ENCODE data around the gene TMC4. TPM values are rescaled to one million over a fixed set of nuclear protein-coding genes. Genes with fewer than 3 reads are reported as not detected.
A peak's percentile ranks its signal among the peaks of the same experiment; 100 is the strongest.
"Not testable (repeated sequence)": the region's sequence is repeated elsewhere in the genome, so short reads cannot be mapped to it uniquely, and the experiment has no call there.

Gene TMC4
- total and polyA plus RNA-seq, 7 experiments from 2014 or later = 0.20 to 5.9 (median 1.1) TPM; not detected in 3

DNA sequence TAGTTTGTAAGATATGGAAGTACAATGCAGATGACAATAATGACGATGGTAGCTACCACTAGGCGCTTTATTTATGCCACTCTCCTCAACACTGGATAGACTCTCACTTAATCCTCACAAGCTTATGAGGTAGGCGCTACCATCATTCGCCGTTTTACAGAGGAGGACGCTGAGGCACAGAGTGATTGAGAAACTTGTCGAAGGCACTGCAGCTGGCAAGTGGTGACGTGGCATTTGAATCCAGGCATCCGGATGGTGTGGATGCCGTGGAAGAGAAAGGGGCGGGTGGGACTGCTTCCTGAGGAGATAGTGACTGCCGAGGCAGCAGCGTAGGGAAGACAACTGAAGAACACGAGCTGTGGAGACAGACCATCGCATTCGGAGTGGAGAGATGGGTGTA is 26.4 kb upstream of the TMC4 start:
- peaks cover 28 to 35% of the 10 kb centered on the region in 2 donors for H3K4me1 ChIP-seq (ENCODE audit: control insufficient read depth in 2 of 2, insufficient read depth in 2 of 2, low read length in 2 of 2)
- Mint-ChIP-seq H3K9me3 (no peaks in the 10 kb centered on the region), H3K36me3 (peaks cover 0 to 31% (median 17%) of the 10 kb centered on the region in 5 donors), H3K4me3 (peak overlapping the region; percentile 66 to 99 (median 80)), H3K27ac (peak overlapping the region in 5 of 9 donors; percentile 58 to 87 (median 81)), H3K27me3 (peaks cover 0 to 4% (median 0%) of the 10 kb centered on the region in 5 donors), H3K4me1 (peaks cover 17 to 48% (median 45%) of the 10 kb centered on the region in 7 donors)
- no peak overlapping the region for H3K27ac ChIP-seq (ENCODE audit: low read depth, low read length)
- no peak overlapping the region for H3K4me3 ChIP-seq (ENCODE audit: low read length)
- no peak for ATAC-seq
- no peak for DNase-seq
- intact Hi-C loops (cut with micrococcal nuclease) = loop anchor here in 1 of 2 donors (10.0 kb wide), 1 partner anchor 1185 kb away; the partner anchor contains the start of genes RPL28 and TMEM238
- peaks cover 12 to 30% (median 13%) of the 10 kb centered on the region in 3 experiments for H3K36me3 ChIP-seq (ENCODE audit: control insufficient read depth in 2 of 3, insufficient read depth in 3 of 3, low read length in 3 of 3)
- no peaks in the 10 kb centered on the region for H3K9me3 ChIP-seq (ENCODE audit: control insufficient read depth in 2 of 3, low read length in 3 of 3)
- CTCF ChIA-PET = no interaction called here
- no peaks in the 10 kb centered on the region for H3K27me3 ChIP-seq (ENCODE audit: control insufficient read depth in 2 of 2, insufficient read depth in 2 of 2, low read length in 2 of 2)
- POLR2A ChIA-PET = interaction anchor here (1.3 to 6.3 kb wide), 4 partner anchors 10 to 40 kb away, joined by 3 to 135 read pairs (median 4); partner anchors contain the start of genes LENG1, MBOAT7 and TSEN34

DNA sequence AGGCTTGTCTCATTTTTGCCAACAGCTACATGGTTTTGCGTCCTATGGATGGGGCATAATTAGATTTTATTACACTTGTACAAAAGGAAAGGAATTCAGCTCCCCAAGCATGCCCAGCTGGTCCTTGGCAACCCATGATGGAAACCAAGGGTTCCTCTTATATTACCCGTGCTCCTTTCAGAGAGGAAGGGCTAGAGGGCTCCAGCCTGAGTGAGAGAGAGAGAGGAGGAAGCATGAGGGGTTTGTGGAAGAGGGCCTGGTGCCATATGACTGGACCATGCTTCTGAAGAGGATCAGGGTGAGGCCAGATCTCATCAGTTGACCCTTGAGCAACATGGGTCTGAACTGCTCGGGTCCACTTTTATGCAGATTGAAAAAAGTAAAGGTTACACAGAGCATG is 24.2 kb upstream of the TMC4 start:
- Mint-ChIP-seq H3K27me3 (peaks cover 0 to 4% (median 0%) of the 10 kb centered on the region in 5 donors), H3K4me1 (peaks cover 17 to 43% (median 31%) of the 10 kb centered on the region in 7 donors), H3K27ac (peak overlapping the region in 2 of 9 donors; percentile 25 to 70), H3K4me3 (no peak overlapping the region), H3K36me3 (peaks cover 0 to 22% (median 16%) of the 10 kb centered on the region in 5 donors), H3K9me3 (no peaks in the 10 kb centered on the region)
- H3K36me3 ChIP-seq (ENCODE audit: control insufficient read depth in 2 of 3, insufficient read depth in 3 of 3, low read length in 3 of 3) = peaks cover 5 to 21% (median 6%) of the 10 kb centered on the region in 3 experiments
- no peak overlapping the region for H3K27ac ChIP-seq (ENCODE audit: low read depth, low read length)
- ATAC-seq (no peak), DNase-seq (no peak)
- H3K4me3 ChIP-seq (ENCODE audit: low read length) = no peak overlapping the region
- intact Hi-C loops (cut with micrococcal nuclease) = loop anchor here in 1 of 2 donors (10.0 kb wide), 1 partner anchor 1188 kb away; the partner anchor contains the start of genes RPL28 and TMEM238
- H3K4me1 ChIP-seq (ENCODE audit: control insufficient read depth in 2 of 2, insufficient read depth in 2 of 2, low read length in 2 of 2) = peaks cover 13 to 19% of the 10 kb centered on the region in 2 donors
- ChIA-PET CTCF (no interaction called here), POLR2A (interaction anchor here (1.0 kb wide), 2 partner anchors 9 to 11 kb away, joined by 4 read pairs; no protein-coding TSS in a partner anchor)
- no peaks in the 10 kb centered on the region for H3K9me3 ChIP-seq (ENCODE audit: control insufficient read depth in 2 of 3, low read length in 3 of 3)
- no peaks in the 10 kb centered on the region for H3K27me3 ChIP-seq (ENCODE audit: control insufficient read depth in 2 of 2, insufficient read depth in 2 of 2, low read length in 2 of 2)

DNA sequence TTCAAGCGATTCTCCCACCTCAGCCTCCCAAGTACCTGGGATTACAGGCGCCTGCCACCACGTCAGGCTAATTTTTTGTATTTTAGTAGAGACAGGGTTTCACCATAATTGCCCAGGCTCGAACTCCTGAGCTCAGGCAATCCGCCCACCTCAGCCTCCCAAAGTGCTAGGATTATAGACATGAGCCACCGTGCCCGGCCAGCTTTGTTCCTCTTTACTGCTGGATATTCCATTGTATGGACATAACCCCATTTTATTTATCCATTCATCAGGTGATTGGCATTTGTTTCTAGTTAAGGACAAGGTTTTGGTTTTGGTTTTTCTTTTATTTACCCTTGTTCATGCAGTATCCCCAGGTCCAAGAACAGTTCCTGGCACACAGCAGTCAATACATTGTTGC is 23.6 kb upstream of the TMC4 start:
- ChIA-PET CTCF (no interaction called here), POLR2A (interaction anchor here (1.0 kb wide), 2 partner anchors 10 to 12 kb away, joined by 4 read pairs; no protein-coding TSS in a partner anchor)
- DNase-seq = no peak
- peaks cover 18 to 43% (median 31%) of the 10 kb centered on the region in 7 donors for H3K4me1 Mint-ChIP-seq
- no peaks in the 10 kb centered on the region for H3K27me3 ChIP-seq (ENCODE audit: control insufficient read depth in 2 of 2, insufficient read depth in 2 of 2, low read length in 2 of 2)
- no peak overlapping the region for H3K27ac Mint-ChIP-seq
- no peak overlapping the region for H3K4me3 Mint-ChIP-seq
- no peaks in the 10 kb centered on the region for H3K9me3 Mint-ChIP-seq
- no peak for ATAC-seq
- H3K27me3 Mint-ChIP-seq = peaks cover 0 to 4% (median 0%) of the 10 kb centered on the region in 5 donors
- H3K36me3 Mint-ChIP-seq = peaks cover 0 to 18% (median 16%) of the 10 kb centered on the region in 5 donors
- no peaks in the 10 kb centered on the region for H3K9me3 ChIP-seq (ENCODE audit: control insufficient read depth in 2 of 3, low read length in 3 of 3)
- H3K4me1 ChIP-seq (ENCODE audit: control insufficient read depth in 2 of 2, insufficient read depth in 2 of 2, low read length in 2 of 2) = peaks cover 13 to 19% of the 10 kb centered on the region in 2 donors
- H3K4me3 ChIP-seq (ENCODE audit: low read length) = no peak overlapping the region
- intact Hi-C loops (cut with micrococcal nuclease) = loop anchor here in 1 of 2 donors (10.0 kb wide), 1 partner anchor 1188 kb away; the partner anchor contains the start of genes RPL28 and TMEM238
- H3K36me3 ChIP-seq (ENCODE audit: control insufficient read depth in 2 of 3, insufficient read depth in 3 of 3, low read length in 3 of 3) = peaks cover 5 to 15% (median 5%) of the 10 kb centered on the region in 3 experiments
- no peak overlapping the region for H3K27ac ChIP-seq (ENCODE audit: low read depth, low read length)

DNA sequence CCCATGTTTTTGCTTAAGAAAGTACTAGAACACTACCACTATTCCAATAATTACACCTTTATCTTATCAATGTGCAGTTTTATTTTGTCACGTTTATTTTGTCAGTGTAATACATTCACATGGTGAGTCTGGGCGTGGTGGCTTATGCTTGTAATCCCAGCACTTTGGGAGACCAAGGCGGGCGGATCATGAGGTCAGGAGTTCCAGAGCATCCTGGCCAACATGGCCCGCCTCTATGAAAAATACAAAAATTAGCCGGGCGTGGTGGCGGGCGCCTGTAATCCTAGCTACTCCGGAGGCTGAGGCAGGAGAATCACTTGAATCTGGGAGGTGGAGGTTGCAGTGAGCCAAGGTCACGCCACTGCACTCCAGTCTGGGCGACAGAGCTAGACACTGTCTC is 21.5 kb upstream of the TMC4 start:
- DNase-seq; H3K4me3 ChIP-seq (ENCODE audit: low read length); H3K9me3 Mint-ChIP-seq; H3K27ac ChIP-seq (ENCODE audit: low read depth, low read length); H3K4me3 Mint-ChIP-seq; ATAC-seq; H3K27me3 Mint-ChIP-seq; H3K27me3 ChIP-seq (ENCODE audit: control insufficient read depth in 2 of 2, insufficient read depth in 2 of 2, low read length in 2 of 2); H3K9me3 ChIP-seq (ENCODE audit: control insufficient read depth in 2 of 3, low read length in 3 of 3): not testable (repeated sequence)
- H3K4me1 ChIP-seq (ENCODE audit: control insufficient read depth in 2 of 2, insufficient read depth in 2 of 2, low read length in 2 of 2) = peaks cover 10 to 11% of the 10 kb centered on the region in 2 donors
- intact Hi-C loops (cut with micrococcal nuclease) = loop anchor here in 1 of 2 donors (5.0 to 10.0 kb wide), 3 partner anchors 642 to 1190 kb away; partner anchors contain the start of genes RPL28 and TMEM238
- peaks cover 5 to 12% (median 5%) of the 10 kb centered on the region in 3 experiments for H3K36me3 ChIP-seq (ENCODE audit: control insufficient read depth in 2 of 3, insufficient read depth in 3 of 3, low read length in 3 of 3)
- peaks cover 0 to 18% (median 8%) of the 10 kb centered on the region in 5 donors for H3K36me3 Mint-ChIP-seq
- ChIA-PET CTCF (interaction anchor here (0.6 to 0.9 kb wide), 2 partner anchors 79 to 262 kb away, joined by 3 to 4 read pairs; partner anchors contain the start of genes PRPF31 and TFPT), POLR2A (interaction anchor here (0.6 to 0.7 kb wide), 2 partner anchors 163 to 1375 kb away, joined by 3 to 4 read pairs; no protein-coding TSS in a partner anchor)
- H3K4me1 Mint-ChIP-seq = peaks cover 17 to 35% (median 25%) of the 10 kb centered on the region in 7 donors
- peak overlapping the region in 1 of 9 donors; percentile 28 for H3K27ac Mint-ChIP-seq

DNA sequence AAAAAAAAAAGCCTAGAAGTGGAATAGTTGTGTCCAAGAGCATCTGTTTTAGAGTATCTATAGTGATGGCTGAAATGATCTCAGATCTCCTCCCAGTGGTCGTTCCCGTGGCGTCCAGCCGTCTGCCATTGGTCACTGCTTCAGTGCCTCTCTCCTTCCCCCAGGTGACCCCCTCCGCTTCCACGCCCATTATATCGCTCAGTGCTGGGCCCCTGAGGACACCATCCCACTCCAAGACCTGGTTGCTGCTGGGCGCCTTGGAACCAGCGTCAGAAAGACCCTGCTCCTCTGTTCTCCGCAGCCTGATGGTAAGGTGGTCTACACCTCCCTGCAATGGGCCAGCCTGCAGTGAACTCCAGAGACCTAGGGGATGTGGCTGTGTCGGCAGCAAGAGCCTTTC is 20.1 kb upstream of the TMC4 start:
- peak overlapping the region in 5 of 9 donors; percentile 29 to 100 (median 38) for H3K27ac Mint-ChIP-seq
- H3K36me3 Mint-ChIP-seq = peaks cover 0 to 18% (median 8%) of the 10 kb centered on the region in 5 donors
- CTCF ChIA-PET = no interaction called here
- no peak overlapping the region for H3K4me3 ChIP-seq (ENCODE audit: low read length)
- peak overlapping the region; percentile 27 to 97 (median 61) for H3K4me3 Mint-ChIP-seq
- H3K27ac ChIP-seq (ENCODE audit: low read depth, low read length) = no peak overlapping the region
- H3K4me1 Mint-ChIP-seq = peaks cover 21 to 37% (median 26%) of the 10 kb centered on the region in 7 donors
- H3K27me3 Mint-ChIP-seq = peaks cover 0 to 2% (median 0%) of the 10 kb centered on the region in 5 donors
- ATAC-seq (no peak), DNase-seq (no peak)
- H3K9me3 ChIP-seq (ENCODE audit: control insufficient read depth in 2 of 3, low read length in 3 of 3) = no peaks in the 10 kb centered on the region
- no peaks in the 10 kb centered on the region for H3K27me3 ChIP-seq (ENCODE audit: control insufficient read depth in 2 of 2, insufficient read depth in 2 of 2, low read length in 2 of 2)
- peaks cover 0 to 2% (median 0%) of the 10 kb centered on the region in 11 donors for H3K9me3 Mint-ChIP-seq
- POLR2A ChIA-PET = interaction anchor here (4.8 kb wide), 1 partner anchor 34 kb away, joined by 66 read pairs; the partner anchor contains the start of gene LENG1
- H3K4me1 ChIP-seq (ENCODE audit: control insufficient read depth in 2 of 2, insufficient read depth in 2 of 2, low read length in 2 of 2) = peaks cover 19 to 20% of the 10 kb centered on the region in 2 donors
- H3K36me3 ChIP-seq (ENCODE audit: control insufficient read depth in 2 of 3, insufficient read depth in 3 of 3, low read length in 3 of 3) = peaks cover 5 to 12% (median 5%) of the 10 kb centered on the region in 3 experiments
- intact Hi-C loops (cut with micrococcal nuclease) = loop anchor here in 1 of 2 donors (5.0 to 10.0 kb wide), 3 partner anchors 641 to 1192 kb away; partner anchors contain the start of genes RPL28 and TMEM238

DNA sequence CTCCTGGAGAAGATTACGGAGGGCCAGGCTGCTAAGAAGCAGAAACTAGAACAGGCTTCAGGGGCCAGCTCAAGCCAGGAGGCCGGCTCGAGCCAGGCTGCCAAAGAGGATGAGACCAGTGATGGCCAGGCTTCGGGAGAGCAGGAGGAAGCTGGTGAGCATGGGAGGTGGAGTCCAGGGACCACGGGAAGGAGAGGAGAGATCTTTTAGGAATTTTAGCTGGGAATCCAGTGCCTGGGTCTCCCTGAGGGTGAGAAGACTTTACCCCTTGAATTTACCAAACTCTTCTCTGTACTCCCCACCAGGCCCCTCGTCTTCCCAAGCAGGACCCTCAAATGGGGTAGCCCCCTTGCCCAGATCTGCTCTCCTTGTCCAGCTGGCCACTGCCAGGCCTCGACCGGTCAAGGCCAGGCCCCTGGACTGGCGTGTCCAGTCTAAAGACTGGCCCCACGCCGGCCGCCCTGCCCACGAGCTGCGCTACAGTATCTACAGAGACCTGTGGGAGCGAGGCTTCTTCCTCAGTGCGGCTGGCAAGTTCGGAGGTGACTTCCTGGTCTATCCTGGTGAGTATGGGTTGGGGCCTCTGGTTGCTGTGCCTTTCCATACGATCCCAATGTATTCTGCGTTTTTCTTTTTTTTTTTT is 19.0 kb upstream of the TMC4 start:
- H3K27me3 Mint-ChIP-seq = peaks cover 0 to 2% (median 0%) of the 10 kb centered on the region in 5 donors
- peaks cover 0 to 2% (median 0%) of the 10 kb centered on the region in 11 donors for H3K9me3 Mint-ChIP-seq

More for the DNA sequence above, 19.0 kb upstream of the TMC4 start:
- DNase-seq (no peak), ATAC-seq (no peak)
- Histone ChIP-seq H3K4me3 (ENCODE audit: low read length) (peak overlapping the region; percentile 89), H3K36me3 (ENCODE audit: control insufficient read depth in 2 of 3, insufficient read depth in 3 of 3, low read length in 3 of 3) (peaks cover 5 to 18% (median 5%) of the 10 kb centered on the region in 3 experiments), H3K9me3 (ENCODE audit: control insufficient read depth in 2 of 3, low read length in 3 of 3) (no peaks in the 10 kb centered on the region), H3K27ac (ENCODE audit: low read depth, low read length) (peak overlapping the region; percentile 99), H3K4me1 (ENCODE audit: control insufficient read depth in 2 of 2, insufficient read depth in 2 of 2, low read length in 2 of 2) (peaks cover 20 to 22% of the 10 kb centered on the region in 2 donors), H3K27me3 (ENCODE audit: control insufficient read depth in 2 of 2, insufficient read depth in 2 of 2, low read length in 2 of 2) (no peaks in the 10 kb centered on the region)
- Mint-ChIP-seq H3K27ac (peak overlapping the region; percentile 85 to 100 (median 91)), H3K4me1 (peaks cover 22 to 47% (median 36%) of the 10 kb centered on the region in 7 donors), H3K36me3 (peaks cover 0 to 18% (median 8%) of the 10 kb centered on the region in 5 donors), H3K4me3 (peak overlapping the region; percentile 81 to 97 (median 90))
- intact Hi-C loops (cut with micrococcal nuclease) = loop anchor here in 1 of 2 donors (5.0 to 10.0 kb wide), 3 partner anchors 640 to 1193 kb away; partner anchors contain the start of genes RPL28 and TMEM238
- POLR2A ChIA-PET = interaction anchor here (1.1 to 7.0 kb wide), 7 partner anchors 9 to 77 kb away, joined by 3 to 135 read pairs (median 8); partner anchors contain the start of genes LENG1, PRPF31, RPS9 and TFPT
- CTCF ChIA-PET = interaction anchor here (0.7 kb wide), 1 partner anchor 76 kb away, joined by 3 read pairs; no protein-coding TSS in a partner anchor
